ENCODE results near the gene GALNT4.

GALNT4 gene

GRCh38 chr12:89528434-89528833 lies 3.8 kb upstream of the GALNT4 start:
- peak in 1 of 2 donors; percentile 5 for DNase-seq

GRCh38 chr12:89525824-89526770 lies 1.5 kb upstream of the GALNT4 start, which contains the start of gene POC1B:
Gene POC1B, minus strand, starts transcription at chr12:89526047. Its CDS starts 152 bp downstream, at chr12:89525895.
- peak; percentile 60 to 73 for DNase-seq

GRCh38 chr12:89525305-89525823 lies 768 bp upstream of the GALNT4 start:
- peak; percentile 39 to 53 for DNase-seq

- no peak for DNase-seq
These were observed 604 bp downstream of the GALNT4 start for GRCh38 chr12:89523843-89524540.

- DNase-seq, result no peak
These were observed 1.2 kb downstream of the GALNT4 start for GRCh38 chr12:89523393-89523792.

GRCh38 chr12:89521364-89522223 lies 3.0 kb downstream of the GALNT4 start:
- DNase-seq, result no peak

GRCh38 chr12:89517720-89518119 lies 6.9 kb downstream of the GALNT4 start:
- no peak for DNase-seq

GRCh38 chr12:89516633-89517032 lies 8.0 kb downstream of the GALNT4 start:
- no peak for DNase-seq

GRCh38 chr12:89514751-89515150 lies 9.8 kb downstream of the GALNT4 start:
- DNase-seq, result peak in 1 of 2 donors; percentile 4

GRCh38 chr12:89513544-89513943 lies 11.1 kb downstream of the GALNT4 start:
- no peak for DNase-seq

- no peak for DNase-seq
These were observed 17.4 kb downstream of the GALNT4 start for GRCh38 chr12:89507015-89507824.

GRCh38 chr12:89506050-89506449 lies 18.5 kb downstream of the GALNT4 start:
- no peak for DNase-seq

- DNase-seq, result no peak
These were observed 19.8 kb downstream of the GALNT4 start for GRCh38 chr12:89504560-89505346.

GRCh38 chr12:89501793-89502192 lies 22.8 kb downstream of the GALNT4 start:
- DNase-seq, result no peak

GRCh38 chr12:89499857-89500256 lies 24.7 kb downstream of the GALNT4 start:
- no peak for DNase-seq

GRCh38 chr12:89497467-89497866 lies 27.1 kb downstream of the GALNT4 start:
- no peak for DNase-seq

GRCh38 chr12:89497005-89497404 lies 27.6 kb downstream of the GALNT4 start:
- DNase-seq, result no peak

- peak in 1 of 2 donors; percentile 8 for DNase-seq
These were observed 30.0 kb downstream of the GALNT4 start for GRCh38 chr12:89494411-89495231.

- DNase-seq, result no peak
These were observed 30.8 kb downstream of the GALNT4 start for GRCh38 chr12:89493670-89494302.
